Esophagus squamous epithelium (tissue), 5 donors: ENCODE results near the gene PRMT7. TPM values are rescaled to one million over a fixed set of nuclear protein-coding genes. Genes with fewer than 3 reads are reported as not detected.

ENCODE experiments used
- DNase-seq: peaks from one replicate; lab custom pipeline; 2025; lab: John Stamatoyannopoulos, UW
- H3K27ac ChIP-seq, 4 donors: fragments of 200-600 bp; sonication (generic); one replicate each; pipeline ENCODE4 v1.5.1; 2016 to 2019; ENCODE audit warnings: mild to moderate bottlenecking in 1 of 4
- H3K27me3 ChIP-seq, 4 donors: fragments of 200-600 bp; sonication (generic); 1 replicate in 3 of 4; 2 replicates in 1 of 4; pipeline versions ENCODE4 v1.5.1 to v1.6.0; 2017 to 2021; ENCODE audit warnings: antibody characterized with exemption in 1 of 4
- H3K36me3 ChIP-seq, 3 donors: fragments of 200-600 bp; sonication (generic); one replicate each; pipeline ENCODE4 v1.5.1; 2016 to 2019
- H3K4me1 ChIP-seq, 3 donors: fragments of 200-600 bp; sonication (generic); one replicate each; pipeline ENCODE4 v1.5.1; 2017 to 2019
- H3K4me3 ChIP-seq, 4 donors: fragments of 200-600 bp; sonication (generic); 1 replicate in 3 of 4; 2 replicates in 1 of 4; pipeline ENCODE4 v1.5.1; 2016 to 2019; ENCODE audit warnings: mild to moderate bottlenecking in 2 of 4, moderate library complexity in 1 of 4
- H3K9me3 ChIP-seq, 3 donors: fragments of 200-600 bp; sonication (generic); one replicate each; pipeline ENCODE4 v1.5.1; 2016 to 2019
- CTCF ChIP-seq, 6 experiments: fragments of 450-650 bp in 4 of 6; fragments of 200-600 bp in 2 of 6; sonication (generic) in 2 of 6; IDR thresholded peaks; one replicate each; pipeline ENCODE4 v1.5.1; 2016 to 2019; ENCODE audit warnings: antibody characterized with exemption in 6 of 6, mild to moderate bottlenecking in 4 of 6, moderate library complexity in 4 of 6
- POLR2A ChIP-seq, 4 donors: fragments of 450-650 bp; IDR thresholded peaks; one replicate each; pipeline ENCODE4 v1.6.1; 2017; ENCODE audit warnings: antibody characterized with exemption in 4 of 4, mild to moderate bottlenecking in 4 of 4, moderate library complexity in 3 of 4
- WGBS, 2 donors: methylation state at CpG; one replicate each; pipeline ENCODE4 v1.1.5; 2018; 5-methylcytosine and 5-hydroxymethylcytosine counted together
- intact Hi-C: fragments of 100-400 bp; cut with DNase I; formaldehyde crosslinking; loops from one replicate; pipeline ENCODE4 v1.15.0; 2022
- total RNA-seq, 4 donors: library from RNA; depleted of rRNA; stranded (reverse); fragments of >200 nt; gene quantifications; one replicate each; pipeline ENCODE4 v1.1.0, GENCODE V29; 2016
- donor health status: DM: yes; HTN: yes; CAD: no.

PRMT7 gene
- total RNA-seq, 4 donors from 2014 or later: 15.2 to 35.7 (median 21.2) TPM

GRCh38 chr16:68377221-68377620 lies 66.4 kb downstream of the PRMT7 start:
- no peaks in the 10 kb centered on the region for H3K36me3 ChIP-seq
- intact Hi-C loops: no loop called here
- H3K9me3 ChIP-seq: no peaks in the 10 kb centered on the region
- no peak overlapping the region for H3K27ac ChIP-seq
- H3K4me3 ChIP-seq: no peak overlapping the region
- H3K27me3 ChIP-seq: peaks cover 0 to 14% (median 0%) of the 10 kb centered on the region in 4 donors
- TF ChIP-seq CTCF (IDR thresholded peaks at IDR 0.05): no peak
- no peak for TF ChIP-seq POLR2A (IDR thresholded peaks at IDR 0.05)
- peaks cover 5 to 20% (median 5%) of the 10 kb centered on the region in 3 donors for H3K4me1 ChIP-seq
- 100% methylated on average over 3 of the region's 7 CpGs; no CpG with 5 or more reads in 1 of the 2 donors for WGBS, 2 donors
- no peak for DNase-seq

- Histone ChIP-seq H3K27ac (no peak overlapping the region), H3K9me3 (no peaks in the 10 kb centered on the region), H3K27me3 (peaks cover 0 to 14% (median 0%) of the 10 kb centered on the region in 4 donors), H3K36me3 (no peaks in the 10 kb centered on the region), H3K4me3 (no peak overlapping the region), H3K4me1 (peaks cover 5 to 20% (median 5%) of the 10 kb centered on the region in 3 donors)
- no peak for TF ChIP-seq POLR2A (IDR thresholded peaks at IDR 0.05)
- TF ChIP-seq CTCF (IDR thresholded peaks at IDR 0.05): no peak
- WGBS, 2 donors: 42 to 47% methylated on average over 4 to 6 of the region's 11 CpGs
- no peak for DNase-seq
- intact Hi-C loops: no loop called here
Measured at GRCh38 chr16:68377667-68378393, 67.0 kb downstream of the PRMT7 start.

- intact Hi-C loops: no loop called here
- no peak for DNase-seq
- Histone ChIP-seq H3K9me3 (no peaks in the 10 kb centered on the region), H3K27me3 (peaks cover 0 to 12% (median 0%) of the 10 kb centered on the region in 4 donors), H3K27ac (no peak overlapping the region), H3K4me3 (no peak overlapping the region), H3K36me3 (no peaks in the 10 kb centered on the region), H3K4me1 (peaks cover 5 to 20% (median 5%) of the 10 kb centered on the region in 3 donors)
- 80% methylated on average over 6 to 13 of the region's 13 CpGs for WGBS, 2 donors
- no peak for TF ChIP-seq CTCF (IDR thresholded peaks at IDR 0.05)
- TF ChIP-seq POLR2A (IDR thresholded peaks at IDR 0.05): no peak
Measured at GRCh38 chr16:68378436-68379415, 67.9 kb downstream of the PRMT7 start.

GRCh38 chr16:68379472-68380347 lies 68.9 kb downstream of the PRMT7 start:
- intact Hi-C loops: no loop called here
- peaks cover 0 to 9% (median 0%) of the 10 kb centered on the region in 4 donors for H3K27me3 ChIP-seq
- H3K27ac ChIP-seq: no peak overlapping the region
- no peaks in the 10 kb centered on the region for H3K9me3 ChIP-seq
- no peaks in the 10 kb centered on the region for H3K36me3 ChIP-seq
- TF ChIP-seq POLR2A (IDR thresholded peaks at IDR 0.05): no peak
- TF ChIP-seq CTCF (IDR thresholded peaks at IDR 0.05): no peak
- peaks cover 5 to 20% (median 5%) of the 10 kb centered on the region in 3 donors for H3K4me1 ChIP-seq
- H3K4me3 ChIP-seq: no peak overlapping the region
- WGBS, 2 donors: 66 to 79% methylated on average over 10 to 14 of the region's 18 CpGs
- no peak for DNase-seq
